Esophagus (tissue), 2 donors: ENCODE data around the gene RGL2. TPM values are rescaled to one million over a fixed set of nuclear protein-coding genes. Genes with fewer than 3 reads are reported as not detected.

Experiments used
- H3K27ac ChIP-seq, 2 donors: one replicate each; pipeline ENCODE4 v1.5.1; 2013; ENCODE audit warnings: low read depth in 2 of 2, mild to moderate bottlenecking in 2 of 2, inconsistent platforms in 1 of 2, low read length in 1 of 2, moderate library complexity in 1 of 2
- H3K27me3 ChIP-seq, 2 donors: one replicate each; pipeline ENCODE4 v1.6.1; 2013; ENCODE audit warnings: low read length in 2 of 2, control low read depth in 1 of 2, mild to moderate bottlenecking in 1 of 2; ENCODE audit not compliant: insufficient read depth in 2 of 2, control insufficient read depth in 1 of 2
- H3K36me3 ChIP-seq, 2 donors: one replicate each; pipeline ENCODE4 v1.6.1; 2013; ENCODE audit warnings: low read length in 1 of 2; ENCODE audit not compliant: control insufficient read depth in 2 of 2, insufficient read depth in 2 of 2
- H3K4me1 ChIP-seq, 2 donors: one replicate each; pipeline ENCODE4 v1.6.1; 2013; ENCODE audit warnings: low read length in 1 of 2; ENCODE audit not compliant: control insufficient read depth in 2 of 2, insufficient read depth in 2 of 2
- H3K4me3 ChIP-seq, 2 donors: one replicate each; pipeline ENCODE4 v1.5.1; 2013; ENCODE audit warnings: low read length in 2 of 2, mild to moderate bottlenecking in 2 of 2, low read depth in 1 of 2, moderate library complexity in 1 of 2
- H3K9me3 ChIP-seq, 2 donors: one replicate each; pipeline ENCODE4 v1.6.1; 2013; ENCODE audit warnings: mild to moderate bottlenecking in 2 of 2, low read depth in 1 of 2, low read length in 1 of 2, moderate library complexity in 1 of 2; ENCODE audit not compliant: control insufficient read depth in 2 of 2, insufficient read depth in 1 of 2
- WGBS, 2 donors: extraction: QIAGEN DNeasy Blood & Tissue Kit; methylation state at CpG; one replicate each; pipeline ENCODE4 v1.1.7; 2013; 5-methylcytosine and 5-hydroxymethylcytosine counted together
- polyA plus RNA-seq, 2 donors: library from polyadenylated mRNA; stranded (reverse); fragments of 200-250 nt; gene quantifications; one replicate each; pipeline ENCODE4 v1.2.3, GENCODE V29; 2013
- donor health status: healthy with polysubstance abuse.
- donor health status: Bipolar disorder and iron deficiency.

RGL2 gene
- polyA plus RNA-seq, 2 donors, result 58.7 to 134 TPM

DNA sequence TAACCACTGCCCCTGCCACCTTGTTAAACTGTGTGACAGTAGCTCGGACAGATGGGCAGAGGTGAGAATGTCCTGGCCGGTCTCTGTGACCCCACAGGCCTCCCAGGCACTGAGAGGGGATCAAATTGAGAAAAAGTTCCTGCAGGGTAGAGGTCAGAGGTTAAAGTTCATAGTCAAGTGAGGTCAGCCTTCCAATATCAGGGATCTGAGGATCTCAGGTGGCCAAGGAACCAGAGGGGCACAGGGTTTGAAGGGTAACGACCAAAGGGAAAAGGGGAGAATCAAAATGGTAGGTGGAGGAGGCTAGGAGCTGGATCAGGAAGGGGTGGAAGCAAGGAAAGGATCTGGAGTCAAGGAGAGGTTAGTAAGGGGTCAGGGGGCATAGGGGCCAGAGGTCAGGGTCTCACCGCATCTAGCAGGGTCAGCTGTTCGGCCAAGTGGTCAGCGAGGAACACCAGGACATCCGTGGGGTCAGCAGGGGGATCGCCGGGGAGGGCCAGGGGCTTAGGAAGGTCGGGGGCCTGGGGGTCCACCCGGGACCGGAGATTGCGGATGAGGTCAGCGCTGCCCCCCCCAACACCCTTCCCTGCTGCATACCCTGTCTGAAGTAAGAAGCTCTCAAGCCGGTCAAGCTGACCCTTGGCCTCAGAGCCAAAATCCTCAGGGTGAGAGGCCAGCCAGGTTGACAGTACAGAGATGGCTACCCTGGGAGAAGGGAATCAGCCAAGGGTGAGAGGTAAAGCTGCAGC is 2.9 kb downstream of the RGL2 start:
- 84 to 87% methylated on average over 15 of the region's 15 CpGs for WGBS, 2 donors
- Histone ChIP-seq H3K27ac (no peak overlapping the region), H3K27me3 (no peaks in the 10 kb centered on the region), H3K36me3 (peaks cover 20 to 33% of the 10 kb centered on the region in 2 donors), H3K4me3 (peak overlapping the region in 1 of 2 donors; percentile 76), H3K4me1 (peaks cover 0 to 8% of the 10 kb centered on the region in 2 donors), H3K9me3 (no peaks in the 10 kb centered on the region)

DNA sequence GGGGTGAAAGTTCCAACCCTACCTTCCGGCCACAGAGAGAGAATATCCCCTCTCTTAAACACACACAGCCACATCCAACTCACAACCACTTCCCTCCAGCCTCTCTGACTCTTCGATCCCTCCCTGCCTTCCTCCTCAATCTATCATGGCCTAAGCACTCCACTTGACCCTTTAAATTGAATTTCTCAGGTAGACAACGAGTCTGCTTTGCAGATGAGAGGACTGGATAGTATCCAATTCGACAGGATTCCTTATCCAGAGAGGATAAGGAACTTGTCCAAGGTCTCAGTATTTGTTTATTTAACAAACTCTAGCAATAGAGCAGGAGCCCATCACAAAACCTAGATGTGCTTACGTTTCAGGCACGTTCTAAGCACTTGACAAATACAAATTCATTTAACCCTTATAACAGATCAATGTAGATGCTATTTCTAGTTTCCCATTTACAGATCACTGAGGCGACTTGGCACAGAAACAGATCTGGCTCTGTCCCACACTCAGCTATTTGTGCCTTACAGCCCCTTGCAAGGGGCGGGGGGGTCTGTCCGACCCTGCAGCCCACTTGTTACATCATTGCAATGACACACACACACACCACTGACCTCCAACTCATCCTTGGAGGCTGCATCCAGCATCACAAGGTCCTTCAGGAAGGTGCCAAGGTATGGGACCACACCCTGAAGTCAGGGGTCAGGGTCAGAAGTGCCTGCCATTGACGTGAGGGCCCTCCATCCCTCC is 4.5 kb downstream of the RGL2 start:
- H3K36me3 ChIP-seq, result peaks cover 20 to 33% of the 10 kb centered on the region in 2 donors
- H3K4me3 ChIP-seq, result no peak overlapping the region
- H3K27ac ChIP-seq, result no peak overlapping the region
- peaks cover 0 to 14% of the 10 kb centered on the region in 2 donors for H3K4me1 ChIP-seq
- WGBS, 2 donors, result 61% methylated on average over 10 of the region's 10 CpGs
- no peaks in the 10 kb centered on the region for H3K9me3 ChIP-seq
- H3K27me3 ChIP-seq, result no peaks in the 10 kb centered on the region

DNA sequence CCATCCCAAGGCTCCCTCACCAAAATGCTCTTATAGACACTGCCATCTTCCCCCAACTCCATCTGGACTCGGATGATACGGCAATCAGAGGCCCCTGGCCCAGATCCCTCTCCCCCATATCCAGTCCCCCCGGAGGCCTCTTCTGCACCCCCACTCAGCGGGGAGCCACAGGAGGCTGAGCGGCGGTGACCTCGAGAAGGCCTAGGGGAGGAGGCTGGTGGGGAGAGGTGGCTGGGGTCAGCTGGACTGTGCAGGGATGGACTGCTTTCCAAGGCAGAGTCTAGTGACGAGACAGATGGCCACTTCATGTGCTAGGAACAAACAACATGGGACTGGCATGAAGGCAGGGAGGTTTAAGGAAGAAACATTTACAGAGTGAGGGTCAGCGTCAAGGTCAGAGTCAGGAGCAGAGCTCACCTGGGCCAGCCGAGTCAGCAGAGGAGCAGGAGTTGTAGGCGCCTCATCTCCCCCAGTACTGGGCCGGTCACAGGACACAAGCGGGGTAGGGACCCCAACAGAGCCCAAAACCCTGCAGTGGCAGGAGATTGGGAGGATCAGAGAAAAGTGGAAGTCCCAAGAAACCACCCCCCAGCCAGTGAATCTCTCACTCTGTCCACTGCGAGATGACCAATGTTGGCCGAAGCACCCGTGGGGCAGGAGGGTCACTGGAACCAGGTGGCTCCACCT is 5.6 kb downstream of the RGL2 start:
- no peak overlapping the region for H3K27ac ChIP-seq
- H3K9me3 ChIP-seq, result no peaks in the 10 kb centered on the region
- no peak overlapping the region for H3K4me3 ChIP-seq
- H3K27me3 ChIP-seq, result no peaks in the 10 kb centered on the region
- peaks cover under 1 to 18% of the 10 kb centered on the region in 2 donors for H3K4me1 ChIP-seq
- peaks cover 20 to 33% of the 10 kb centered on the region in 2 donors for H3K36me3 ChIP-seq
- WGBS, 2 donors, result 84 to 89% methylated on average over 16 of the region's 16 CpGs

DNA sequence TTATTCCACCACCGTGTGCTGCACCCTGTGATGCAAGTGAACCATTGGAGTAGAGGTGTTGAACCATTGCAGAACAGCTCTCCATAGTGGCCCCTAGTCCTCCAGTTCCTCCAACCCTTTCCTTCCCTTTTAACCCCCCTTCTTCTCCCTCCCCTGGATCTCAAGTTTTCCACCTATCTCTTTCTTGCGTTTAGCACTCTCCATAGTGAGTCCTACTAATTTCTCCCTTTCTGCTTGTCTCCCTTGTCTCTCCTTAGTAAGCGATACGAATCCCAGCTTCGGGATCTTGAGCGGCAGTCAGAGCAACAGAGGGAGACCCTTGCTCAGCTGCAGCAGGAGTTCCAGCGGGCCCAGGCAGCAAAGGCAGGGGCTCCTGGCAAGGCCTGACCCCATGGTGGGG is 8.3 kb downstream of the RGL2 start:
- peaks cover 3 to 13% of the 10 kb centered on the region in 2 donors for H3K4me1 ChIP-seq
- peaks cover 24 to 35% of the 10 kb centered on the region in 2 donors for H3K36me3 ChIP-seq
- H3K9me3 ChIP-seq, result no peaks in the 10 kb centered on the region
- no peaks in the 10 kb centered on the region for H3K27me3 ChIP-seq
- H3K27ac ChIP-seq, result peak overlapping the region in 1 of 2 donors; percentile 37
- WGBS, 2 donors, result 63 to 69% methylated on average over 7 of the region's 7 CpGs
- H3K4me3 ChIP-seq, result peak overlapping the region in 1 of 2 donors; percentile 92

DNA sequence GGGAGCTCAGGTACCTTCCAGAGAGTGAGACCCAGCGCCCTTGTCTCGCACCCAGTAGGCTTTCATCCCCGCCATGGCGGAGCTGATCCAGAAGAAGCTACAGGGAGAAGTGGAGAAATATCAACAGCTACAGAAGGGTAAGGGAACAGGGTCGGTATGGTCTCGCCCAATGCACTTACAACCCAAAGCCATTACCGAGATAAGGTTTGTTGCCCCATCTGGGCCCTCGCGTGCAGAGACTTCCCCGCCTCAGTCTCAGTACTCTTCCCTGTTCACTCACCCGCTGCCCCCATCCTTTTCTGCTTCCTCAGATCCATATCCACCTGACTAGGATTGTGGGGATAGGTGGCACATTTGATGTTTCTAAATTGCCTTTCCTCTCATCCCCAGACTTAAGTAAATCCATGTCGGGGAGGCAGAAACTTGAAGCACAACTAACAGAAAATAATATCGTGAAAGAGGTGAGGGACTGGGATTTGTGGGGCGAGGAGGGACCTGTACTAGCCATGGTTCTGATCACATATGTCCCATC is 8.9 kb downstream of the RGL2 start:
- Histone ChIP-seq H3K9me3 (no peaks in the 10 kb centered on the region), H3K27me3 (no peaks in the 10 kb centered on the region), H3K36me3 (peaks cover 21 to 30% of the 10 kb centered on the region in 2 donors), H3K27ac (peak overlapping the region; percentile 79 to 83), H3K4me1 (peaks cover 3 to 13% of the 10 kb centered on the region in 2 donors), H3K4me3 (peak overlapping the region; percentile 74 to 92)
- 3 to 4% methylated on average over 14 of the region's 14 CpGs for WGBS, 2 donors

DNA sequence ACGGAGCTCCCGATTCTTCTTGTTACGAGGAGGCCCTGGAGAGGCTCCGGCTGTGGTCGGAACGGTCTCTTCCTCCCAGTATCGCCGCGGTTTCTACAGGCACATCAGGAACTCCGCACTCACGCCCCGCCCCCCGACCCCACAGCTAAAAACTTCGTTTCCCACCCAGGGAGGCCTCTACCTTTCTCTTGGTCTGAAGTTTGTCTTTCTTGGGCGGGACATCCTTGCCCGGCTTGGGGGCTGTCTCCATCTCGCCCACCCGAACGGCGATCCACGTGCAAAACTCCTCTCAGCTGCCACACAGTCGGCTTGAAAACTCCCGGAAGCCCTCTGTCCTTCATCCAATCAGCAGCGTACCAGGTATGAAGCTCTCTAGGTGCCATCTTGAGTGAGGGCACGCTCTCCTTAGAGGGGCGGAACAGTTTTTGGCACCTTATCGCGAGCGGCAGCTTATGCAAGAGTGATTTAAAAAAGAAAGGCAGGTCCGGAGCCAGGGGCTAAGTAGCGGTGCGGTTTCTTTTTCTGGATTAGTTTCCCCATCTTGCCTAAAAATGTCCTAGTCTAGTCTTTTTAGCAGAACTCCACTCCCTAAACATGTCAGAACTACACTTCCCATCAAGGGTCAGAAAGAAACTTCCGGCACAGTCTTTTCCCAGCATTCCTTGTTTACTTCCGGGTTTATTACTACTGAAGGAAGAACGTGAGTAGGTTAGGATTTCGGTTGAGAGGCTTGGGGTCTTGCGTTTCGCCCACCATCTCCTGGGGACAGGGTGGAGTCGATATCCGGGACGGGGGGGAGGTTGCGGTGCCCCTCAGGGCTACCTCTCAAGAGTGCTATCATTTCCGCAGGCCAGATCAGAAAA is 9.6 kb downstream of the RGL2 start, which contains the start of the genes PFDN6 and WDR46:
Gene PFDN6 (plus strand): TSS at position 681 of the 863 bp plus-strand sequence. CDS start 256 bp downstream, outside the sequence.
Gene WDR46 (minus strand): TSS at position 319 of the 863 bp plus-strand sequence. CDS start 69 bp downstream, at position 250.
- Histone ChIP-seq H3K36me3 (peaks cover 17 to 29% of the 10 kb centered on the region in 2 donors), H3K9me3 (no peaks in the 10 kb centered on the region), H3K27ac (peak within 1 kb of the TSS; percentile 79 to 83), H3K4me3 (peak within 1 kb of the TSS; percentile 74 to 92), H3K27me3 (no peaks in the 10 kb centered on the region), H3K4me1 (peaks cover 3 to 13% of the 10 kb centered on the region in 2 donors)
- 0% methylated on average over 43 of the region's 43 CpGs for WGBS, 2 donors

DNA sequence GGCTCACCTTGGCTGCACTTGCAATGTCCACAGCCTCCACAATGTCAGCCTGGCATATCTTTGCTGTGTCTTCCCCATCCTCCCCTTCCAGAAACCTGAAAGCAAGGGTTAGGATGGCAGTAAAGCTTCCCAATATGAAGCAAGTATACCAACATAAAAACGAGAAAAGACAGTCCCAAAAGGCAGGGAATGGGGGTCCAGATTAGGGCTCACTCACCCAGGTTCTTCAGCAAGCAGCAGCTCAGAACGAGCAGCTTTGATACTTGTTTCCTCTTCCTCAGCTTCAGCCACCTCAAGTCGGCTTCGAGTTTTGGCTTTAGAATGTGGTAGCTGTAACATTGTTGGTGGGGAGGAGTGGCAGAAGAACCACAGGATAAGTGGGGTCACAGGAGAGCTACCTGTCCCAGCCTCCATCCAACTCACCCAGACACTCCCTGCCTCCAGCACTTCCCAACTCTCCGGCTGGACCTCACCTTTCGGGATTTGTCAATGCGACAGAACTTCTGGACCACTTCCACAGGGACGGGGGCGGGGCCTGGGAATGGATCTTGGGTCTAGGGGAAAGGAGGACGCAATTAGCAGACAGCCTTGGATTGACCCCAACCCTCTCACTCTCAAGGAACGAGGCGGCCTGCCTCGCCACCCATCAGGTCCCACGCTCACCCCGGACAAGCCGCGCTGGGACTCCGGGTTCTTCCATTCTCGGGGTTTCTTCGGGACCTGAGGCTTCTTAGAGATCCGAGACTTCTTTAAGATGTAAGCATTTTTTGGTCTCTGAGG is 10.4 kb downstream of the RGL2 start:
- Histone ChIP-seq H3K4me3 (peak overlapping the region; percentile 74 to 92), H3K36me3 (peaks cover 17 to 25% of the 10 kb centered on the region in 2 donors), H3K9me3 (no peaks in the 10 kb centered on the region), H3K4me1 (peaks cover 3 to 13% of the 10 kb centered on the region in 2 donors), H3K27me3 (no peaks in the 10 kb centered on the region), H3K27ac (peak overlapping the region; percentile 79 to 83)
- 8 to 11% methylated on average over 21 of the region's 21 CpGs for WGBS, 2 donors
